Astrocyte (in vitro differentiated cells and primary cell): ENCODE measurements around the gene OR52B2. TPM values are rescaled to one million over a fixed set of nuclear protein-coding genes. Genes with fewer than 3 reads are reported as not detected.

Source experiments
- DNase-seq: peaks from one replicate; pipeline ENCODE4 v3.0.0-alpha.2; 2010; ENCODE audit warnings: low read depth
- FAIRE-seq: peaks from 2 replicates; lab custom pipeline; 2011; peaks lifted over from hg19 to GRCh38; lab: Jason Lieb, UNC
- H2AFZ ChIP-seq: 2 replicates; pipeline ENCODE4 v1.6.0; 2012; ENCODE audit warnings: low read depth, low read length, inconsistent platforms
- H3K27ac ChIP-seq: 2 replicates; pipeline ENCODE4 v1.5.1; 2011; ENCODE audit warnings: low read depth, low read length, inconsistent platforms
- H3K27me3 ChIP-seq: 2 replicates; pipeline ENCODE4 v1.6.0; 2011; ENCODE audit warnings: low read length, inconsistent platforms; ENCODE audit not compliant: insufficient read depth
- H3K36me3 ChIP-seq: 2 replicates; pipeline ENCODE4 v1.5.1; 2011; ENCODE audit warnings: low read length, inconsistent platforms; ENCODE audit not compliant: insufficient read depth
- H3K4me1 ChIP-seq: 2 replicates; pipeline ENCODE4 v1.5.1; 2011; ENCODE audit warnings: low read length, inconsistent platforms; ENCODE audit not compliant: insufficient read depth
- H3K4me2 ChIP-seq: 2 replicates; pipeline ENCODE4 v1.6.0; 2012; ENCODE audit warnings: low read length, inconsistent platforms
- H3K4me3 ChIP-seq: 2 replicates; pipeline ENCODE4 v1.5.1; 2011; ENCODE audit warnings: low read depth, mild to moderate bottlenecking, low read length, inconsistent platforms; ENCODE audit not compliant: insufficient read depth
- H3K79me2 ChIP-seq: 2 replicates; pipeline ENCODE4 v1.6.0; 2012; ENCODE audit warnings: mild to moderate bottlenecking, low read length, inconsistent platforms; ENCODE audit not compliant: insufficient read depth
- H3K9ac ChIP-seq: 2 replicates; pipeline ENCODE4 v1.6.0; 2012; ENCODE audit warnings: mild to moderate bottlenecking, low read length, inconsistent platforms
- H3K9me3 ChIP-seq: 2 replicates; pipeline ENCODE4 v1.5.1; 2012; ENCODE audit warnings: low read depth, mild to moderate bottlenecking, low read length, inconsistent platforms; ENCODE audit not compliant: insufficient read depth
- H4K20me1 ChIP-seq: 2 replicates; pipeline ENCODE4 v1.6.0; 2012; ENCODE audit warnings: low read length, inconsistent platforms; ENCODE audit not compliant: insufficient read depth
- H3K27ac Mint-ChIP-seq: one replicate; pipeline ENCODE4 v1.8.0; 2021; ENCODE audit warnings: mild to moderate bottlenecking, mixed read lengths; ENCODE audit not compliant: unreplicated experiment
- H3K27me3 Mint-ChIP-seq: one replicate; pipeline ENCODE4 v1.8.0; 2021; ENCODE audit warnings: low read depth, mixed read lengths; ENCODE audit not compliant: unreplicated experiment
- H3K36me3 Mint-ChIP-seq: one replicate; pipeline ENCODE4 v1.8.0; 2021; ENCODE audit warnings: low read depth, mixed read lengths; ENCODE audit not compliant: unreplicated experiment
- H3K4me1 Mint-ChIP-seq: one replicate; pipeline ENCODE4 v1.8.0; 2021; ENCODE audit warnings: low read depth, mixed read lengths; ENCODE audit not compliant: unreplicated experiment
- H3K4me3 Mint-ChIP-seq: one replicate; pipeline ENCODE4 v1.8.0; 2021; ENCODE audit warnings: mild to moderate bottlenecking, moderate library complexity, mixed read lengths; ENCODE audit not compliant: unreplicated experiment
- H3K9me3 Mint-ChIP-seq: one replicate; pipeline ENCODE4 v1.8.0; 2021; ENCODE audit warnings: mild to moderate bottlenecking, mixed read lengths; ENCODE audit not compliant: unreplicated experiment
- EZH2 ChIP-seq: IDR thresholded peaks from 2 replicates; pipeline ENCODE4 v1.6.1; 2012; ENCODE audit warnings: mild to moderate bottlenecking, low read length, inconsistent platforms; ENCODE audit not compliant: insufficient read depth
- total RNA-seq: library from RNA; stranded (reverse); gene quantifications from 2 replicates; pipeline ENCODE4 v1.2.1, GENCODE V29; 2021
- TF ChIP-seq, protein P1 (sequence below): IDR thresholded peaks from 2 replicates; pipeline ENCODE4 v1.5.1; 2011; ENCODE audit warnings: low read depth, mild to moderate bottlenecking, inconsistent platforms, low read length, moderate library complexity; ENCODE audit not compliant: insufficient read depth

OR52B2 gene
- total RNA-seq, 1 donor from 2014 or later, result not detected

DNA sequence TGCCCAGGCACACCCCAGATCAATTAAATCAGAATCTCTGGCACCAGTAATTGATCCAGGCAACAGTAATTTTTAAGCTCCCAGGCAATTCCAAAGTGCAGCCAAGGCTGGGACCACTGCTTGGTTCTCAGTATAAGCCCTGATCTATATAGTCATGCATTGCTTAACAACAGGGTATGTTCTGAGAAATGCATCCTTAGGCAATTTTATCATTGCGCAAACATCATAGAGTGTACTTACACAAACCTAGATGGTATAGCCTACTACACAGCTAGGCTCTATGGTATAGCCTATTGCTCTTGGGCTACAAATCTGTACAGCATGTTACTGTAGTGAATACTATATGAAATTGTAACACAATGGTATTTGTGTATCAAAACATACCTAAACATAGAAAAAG, 34.6 kb upstream of the OR52B2 start:
- DNase-seq (no peak), FAIRE-seq (no peak)
- Mint-ChIP-seq H3K27ac (no peak overlapping the region), H3K4me3 (no peak overlapping the region), H3K36me3 (peaks cover 15% of the 10 kb centered on the region), H3K9me3 (no peaks in the 10 kb centered on the region), H3K4me1 (peaks cover 26% of the 10 kb centered on the region), H3K27me3 (no peaks in the 10 kb centered on the region)
- Histone ChIP-seq H3K9ac (no peak overlapping the region), H3K9me3 (no peaks in the 10 kb centered on the region), H3K4me1 (no peaks in the 10 kb centered on the region), H2AFZ (no peak overlapping the region), H3K27me3 (no peaks in the 10 kb centered on the region), H3K27ac (no peak overlapping the region), H3K79me2 (no peaks in the 10 kb centered on the region), H3K36me3 (no peaks in the 10 kb centered on the region), H3K4me2 (no peak overlapping the region), H4K20me1 (no peaks in the 10 kb centered on the region), H3K4me3 (no peak overlapping the region)
- TF ChIP-seq, protein P1, sequence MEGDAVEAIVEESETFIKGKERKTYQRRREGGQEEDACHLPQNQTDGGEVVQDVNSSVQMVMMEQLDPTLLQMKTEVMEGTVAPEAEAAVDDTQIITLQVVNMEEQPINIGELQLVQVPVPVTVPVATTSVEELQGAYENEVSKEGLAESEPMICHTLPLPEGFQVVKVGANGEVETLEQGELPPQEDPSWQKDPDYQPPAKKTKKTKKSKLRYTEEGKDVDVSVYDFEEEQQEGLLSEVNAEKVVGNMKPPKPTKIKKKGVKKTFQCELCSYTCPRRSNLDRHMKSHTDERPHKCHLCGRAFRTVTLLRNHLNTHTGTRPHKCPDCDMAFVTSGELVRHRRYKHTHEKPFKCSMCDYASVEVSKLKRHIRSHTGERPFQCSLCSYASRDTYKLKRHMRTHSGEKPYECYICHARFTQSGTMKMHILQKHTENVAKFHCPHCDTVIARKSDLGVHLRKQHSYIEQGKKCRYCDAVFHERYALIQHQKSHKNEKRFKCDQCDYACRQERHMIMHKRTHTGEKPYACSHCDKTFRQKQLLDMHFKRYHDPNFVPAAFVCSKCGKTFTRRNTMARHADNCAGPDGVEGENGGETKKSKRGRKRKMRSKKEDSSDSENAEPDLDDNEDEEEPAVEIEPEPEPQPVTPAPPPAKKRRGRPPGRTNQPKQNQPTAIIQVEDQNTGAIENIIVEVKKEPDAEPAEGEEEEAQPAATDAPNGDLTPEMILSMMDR, result no peak
- no peak for TF ChIP-seq EZH2

DNA sequence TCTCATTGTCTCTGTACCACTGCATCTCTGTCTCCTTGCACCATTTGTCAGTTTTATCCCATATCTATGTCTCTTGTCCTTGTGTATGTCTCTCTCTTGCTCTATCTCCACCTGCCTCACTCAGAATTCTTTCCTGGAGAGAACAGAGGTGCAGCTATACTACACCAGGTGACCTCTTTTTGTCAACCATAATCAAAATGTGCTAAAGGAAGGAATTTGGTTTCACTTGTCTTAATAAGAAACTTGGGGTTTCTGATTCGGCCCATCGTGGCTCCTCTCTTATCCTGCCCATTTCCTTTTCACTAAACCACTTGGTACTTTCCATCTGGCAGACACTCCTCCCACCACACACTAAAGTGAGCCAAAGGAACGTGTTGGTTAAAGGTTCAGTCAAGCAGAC, 33.2 kb upstream of the OR52B2 start:
- Mint-ChIP-seq H3K4me3 (no peak overlapping the region), H3K4me1 (peaks cover 24% of the 10 kb centered on the region), H3K27me3 (no peaks in the 10 kb centered on the region), H3K9me3 (no peaks in the 10 kb centered on the region), H3K36me3 (peaks cover 8% of the 10 kb centered on the region), H3K27ac (no peak overlapping the region)
- no peak overlapping the region for H3K9ac ChIP-seq
- H3K79me2 ChIP-seq, result no peaks in the 10 kb centered on the region
- no peak overlapping the region for H3K27ac ChIP-seq
- no peak overlapping the region for H3K4me2 ChIP-seq
- no peaks in the 10 kb centered on the region for H3K27me3 ChIP-seq
- H3K4me1 ChIP-seq, result no peaks in the 10 kb centered on the region
- no peak for TF ChIP-seq EZH2
- no peaks in the 10 kb centered on the region for H4K20me1 ChIP-seq
- no peaks in the 10 kb centered on the region for H3K36me3 ChIP-seq
- no peaks in the 10 kb centered on the region for H3K9me3 ChIP-seq
- no peak for FAIRE-seq
- no peak for DNase-seq
- no peak overlapping the region for H3K4me3 ChIP-seq
- no peak overlapping the region for H2AFZ ChIP-seq

- Mint-ChIP-seq H3K27ac (no peak overlapping the region), H3K4me1 (peaks cover 33% of the 10 kb centered on the region), H3K4me3 (no peak overlapping the region), H3K27me3 (no peaks in the 10 kb centered on the region), H3K36me3 (peaks cover 8% of the 10 kb centered on the region), H3K9me3 (no peaks in the 10 kb centered on the region)
- H3K36me3 ChIP-seq, result no peaks in the 10 kb centered on the region
- no peak for TF ChIP-seq EZH2
- TF ChIP-seq, protein P1, result no peak
- no peak overlapping the region for H3K9ac ChIP-seq
- H3K4me3 ChIP-seq, result no peak overlapping the region
- no peaks in the 10 kb centered on the region for H3K9me3 ChIP-seq
- no peaks in the 10 kb centered on the region for H3K27me3 ChIP-seq
- no peak overlapping the region for H2AFZ ChIP-seq
- H3K79me2 ChIP-seq, result no peaks in the 10 kb centered on the region
- H4K20me1 ChIP-seq, result no peaks in the 10 kb centered on the region
- no peaks in the 10 kb centered on the region for H3K4me1 ChIP-seq
- H3K27ac ChIP-seq, result no peak overlapping the region
- H3K4me2 ChIP-seq, result no peak overlapping the region
- DNase-seq, result peak; percentile 68
- no peak for FAIRE-seq
Observed at GRCh38 chr11:6202041-6202440, 31.9 kb upstream of the OR52B2 start.
